Mammary epithelial cell (primary cell): ENCODE results near the gene GRN.

ENCODE experiments used
- EZH2 ChIP-seq: IDR thresholded peaks from 2 replicates; pipeline ENCODE4 v1.6.1; 2012; ENCODE audit warnings: low read length, inconsistent platforms, borderline replicate concordance
- TF ChIP-seq, protein P1 (sequence below), 2 donors: IDR thresholded peaks in 1 of 2; conservative IDR thresholded peaks in 1 of 2; 2 replicates each; pipeline ENCODE4 v1.5.1; 2011 to 2012; ENCODE audit warnings: inconsistent platforms in 2 of 2, low read length in 2 of 2, mild to moderate bottlenecking in 2 of 2, control low read depth in 1 of 2, low read depth in 1 of 2; ENCODE audit not compliant: insufficient read depth in 1 of 2; ENCODE audit errors: extremely low read depth in 1 of 2

DNA sequence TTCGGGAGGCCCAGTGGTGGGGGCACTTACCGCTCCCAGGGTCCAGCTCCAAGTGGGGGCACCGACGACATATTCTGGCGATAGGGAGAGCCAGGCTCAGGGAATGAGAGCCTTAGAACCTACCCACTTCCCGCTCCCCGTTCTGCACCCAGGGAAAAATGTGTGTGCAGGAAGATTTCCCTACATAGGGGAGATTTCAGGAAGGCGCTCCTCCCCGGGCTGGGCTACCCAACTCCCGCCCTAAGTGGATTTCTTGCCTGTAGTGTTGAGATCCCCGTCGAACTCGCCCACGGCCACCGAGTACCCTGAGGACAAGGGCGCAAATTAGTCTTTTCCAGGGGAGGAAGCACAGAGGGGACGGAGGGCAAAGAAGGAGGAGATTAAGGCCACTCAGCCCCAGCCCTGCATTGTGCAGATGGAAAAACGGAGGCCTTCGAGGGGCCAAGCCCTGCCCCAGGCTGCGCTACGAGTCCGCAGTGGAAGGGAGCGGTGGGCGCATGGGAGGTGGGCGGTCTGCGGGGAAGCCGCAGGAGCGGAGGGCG lies 39.2 kb downstream of the GRN start:
- TF ChIP-seq, protein P1, sequence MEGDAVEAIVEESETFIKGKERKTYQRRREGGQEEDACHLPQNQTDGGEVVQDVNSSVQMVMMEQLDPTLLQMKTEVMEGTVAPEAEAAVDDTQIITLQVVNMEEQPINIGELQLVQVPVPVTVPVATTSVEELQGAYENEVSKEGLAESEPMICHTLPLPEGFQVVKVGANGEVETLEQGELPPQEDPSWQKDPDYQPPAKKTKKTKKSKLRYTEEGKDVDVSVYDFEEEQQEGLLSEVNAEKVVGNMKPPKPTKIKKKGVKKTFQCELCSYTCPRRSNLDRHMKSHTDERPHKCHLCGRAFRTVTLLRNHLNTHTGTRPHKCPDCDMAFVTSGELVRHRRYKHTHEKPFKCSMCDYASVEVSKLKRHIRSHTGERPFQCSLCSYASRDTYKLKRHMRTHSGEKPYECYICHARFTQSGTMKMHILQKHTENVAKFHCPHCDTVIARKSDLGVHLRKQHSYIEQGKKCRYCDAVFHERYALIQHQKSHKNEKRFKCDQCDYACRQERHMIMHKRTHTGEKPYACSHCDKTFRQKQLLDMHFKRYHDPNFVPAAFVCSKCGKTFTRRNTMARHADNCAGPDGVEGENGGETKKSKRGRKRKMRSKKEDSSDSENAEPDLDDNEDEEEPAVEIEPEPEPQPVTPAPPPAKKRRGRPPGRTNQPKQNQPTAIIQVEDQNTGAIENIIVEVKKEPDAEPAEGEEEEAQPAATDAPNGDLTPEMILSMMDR (conservative IDR thresholded peaks at IDR 0.05 in 1 of 2, IDR thresholded peaks at IDR 0.05 in 1 of 2; ENCODE audit: extremely low read depth in 1 of 2, insufficient read depth in 1 of 2, low read depth in 1 of 2, low read length in 2 of 2), result no peak
- TF ChIP-seq EZH2, result no peak
